Vagina (tissue), 2 donors: ENCODE results near the gene ABCD2. TPM values are rescaled to one million over a fixed set of nuclear protein-coding genes. Genes with fewer than 3 reads are reported as not detected.

Experiments
- DNase-seq, 2 donors: peaks; one replicate each; pipeline ENCODE4 v3.0.0-alpha.2; 2017; ENCODE audit errors: extremely low spot score in 2 of 2
- H3K27ac ChIP-seq: fragments of 200-600 bp; sonication (generic); one replicate; pipeline ENCODE4 v1.5.1; 2019
- H3K27me3 ChIP-seq: fragments of 200-600 bp; sonication (generic); one replicate; pipeline ENCODE4 v1.5.1; 2019
- H3K36me3 ChIP-seq, 2 donors: fragments of 200-600 bp; sonication (generic); one replicate each; pipeline ENCODE4 v1.5.1; 2017 to 2019
- H3K4me1 ChIP-seq: fragments of 200-600 bp; sonication (generic); one replicate; pipeline ENCODE4 v1.5.1; 2019
- H3K4me3 ChIP-seq, 2 donors: fragments of 200-600 bp; sonication (generic); 1 replicate in 1 of 2; 2 replicates in 1 of 2; pipeline ENCODE4 v1.5.1; 2016 to 2019
- H3K9me3 ChIP-seq: fragments of 200-600 bp; sonication (generic); one replicate; pipeline ENCODE4 v1.5.1; 2019
- POLR2A ChIP-seq, 2 donors: fragments of 450-650 bp; IDR thresholded peaks; one replicate each; pipeline ENCODE4 v1.6.1; 2017; ENCODE audit warnings: antibody characterized with exemption in 2 of 2, mild to moderate bottlenecking in 2 of 2, moderate library complexity in 2 of 2
- POLR2AphosphoS5 ChIP-seq, 2 donors: sonication (generic); formaldehyde crosslinking; IDR thresholded peaks; one replicate each; pipeline ENCODE4 v1.9.0; 2017; ENCODE audit warnings: antibody characterized with exemption in 2 of 2, mild to moderate bottlenecking in 2 of 2, low read depth in 1 of 2; ENCODE audit not compliant: insufficient read depth in 1 of 2
- intact Hi-C: fragments of 100-400 bp; cut with DNase I; formaldehyde crosslinking; loops from one replicate; pipeline ENCODE4 v1.15.1; 2023
- total RNA-seq: library from RNA; depleted of rRNA; stranded (reverse); fragments of >200 nt; gene quantifications from one replicate; pipeline ENCODE4 v1.2.3, GENCODE V29; 2016
- TF ChIP-seq, protein P1 (sequence below), 3 experiments: fragments of 450-650 bp in 2 of 3; fragments of 200-600 bp in 1 of 3; sonication (generic) in 1 of 3; IDR thresholded peaks; one replicate each; pipeline ENCODE4 v1.5.1; 2017 to 2019; ENCODE audit warnings: antibody characterized with exemption in 3 of 3, mild to moderate bottlenecking in 2 of 3, moderate library complexity in 2 of 3

The ABCD2 gene
- total RNA-seq, 1 donor from 2014 or later = 1.5 TPM

DNA sequence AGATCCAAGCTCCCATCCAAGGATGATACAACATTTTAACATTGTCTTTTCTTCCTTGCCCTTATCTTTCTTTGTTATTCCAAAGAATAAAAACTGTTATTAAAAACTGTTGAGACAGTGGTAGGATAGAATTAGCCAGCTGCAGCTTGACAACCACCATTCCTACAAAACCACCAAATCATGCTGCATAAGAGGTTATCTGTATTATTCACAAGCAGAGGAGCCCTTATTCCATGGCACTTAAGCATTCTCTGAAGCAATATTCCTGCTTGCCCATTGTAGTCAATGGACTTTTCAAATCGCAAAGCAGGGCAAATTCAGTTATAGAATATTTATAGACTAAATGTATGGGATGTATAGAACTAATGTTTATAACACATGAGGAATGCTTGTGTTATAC lies 3.4 kb downstream of the ABCD2 start:
- Histone ChIP-seq H3K27ac (peak overlapping the region; percentile 41), H3K4me1 (peaks cover 12% of the 10 kb centered on the region), H3K27me3 (no peaks in the 10 kb centered on the region), H3K9me3 (no peaks in the 10 kb centered on the region), H3K4me3 (peak overlapping the region; percentile 24 to 45), H3K36me3 (no peaks in the 10 kb centered on the region)
- TF ChIP-seq POLR2A (IDR thresholded peaks at IDR 0.05) = no peak
- TF ChIP-seq, protein P1, sequence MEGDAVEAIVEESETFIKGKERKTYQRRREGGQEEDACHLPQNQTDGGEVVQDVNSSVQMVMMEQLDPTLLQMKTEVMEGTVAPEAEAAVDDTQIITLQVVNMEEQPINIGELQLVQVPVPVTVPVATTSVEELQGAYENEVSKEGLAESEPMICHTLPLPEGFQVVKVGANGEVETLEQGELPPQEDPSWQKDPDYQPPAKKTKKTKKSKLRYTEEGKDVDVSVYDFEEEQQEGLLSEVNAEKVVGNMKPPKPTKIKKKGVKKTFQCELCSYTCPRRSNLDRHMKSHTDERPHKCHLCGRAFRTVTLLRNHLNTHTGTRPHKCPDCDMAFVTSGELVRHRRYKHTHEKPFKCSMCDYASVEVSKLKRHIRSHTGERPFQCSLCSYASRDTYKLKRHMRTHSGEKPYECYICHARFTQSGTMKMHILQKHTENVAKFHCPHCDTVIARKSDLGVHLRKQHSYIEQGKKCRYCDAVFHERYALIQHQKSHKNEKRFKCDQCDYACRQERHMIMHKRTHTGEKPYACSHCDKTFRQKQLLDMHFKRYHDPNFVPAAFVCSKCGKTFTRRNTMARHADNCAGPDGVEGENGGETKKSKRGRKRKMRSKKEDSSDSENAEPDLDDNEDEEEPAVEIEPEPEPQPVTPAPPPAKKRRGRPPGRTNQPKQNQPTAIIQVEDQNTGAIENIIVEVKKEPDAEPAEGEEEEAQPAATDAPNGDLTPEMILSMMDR (IDR thresholded peaks at IDR 0.05) = no peak
- no peak for TF ChIP-seq POLR2AphosphoS5 (IDR thresholded peaks at IDR 0.05; ENCODE audit: insufficient read depth in 1 of 2, low read depth in 1 of 2)
- no peak for DNase-seq
- intact Hi-C loops = no loop called here

DNA sequence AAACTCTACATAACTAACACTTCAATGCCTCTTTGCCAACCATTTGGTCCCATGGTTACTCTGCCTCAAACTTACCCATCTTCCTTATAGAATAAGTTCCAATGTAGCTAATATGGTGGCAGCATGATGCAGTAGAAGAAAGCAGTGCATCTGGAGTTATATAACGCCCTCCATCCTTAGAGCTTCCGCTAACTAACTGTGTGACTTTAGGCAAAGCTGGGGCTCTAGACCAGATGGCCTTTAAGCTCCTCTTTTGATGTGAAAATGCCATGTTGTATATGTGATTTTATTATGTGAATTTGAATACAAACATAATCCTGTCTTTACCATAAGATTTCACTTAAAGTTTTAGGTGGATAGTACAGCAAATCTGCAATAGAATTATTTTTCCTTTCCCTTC lies 6.1 kb downstream of the ABCD2 start:
- Histone ChIP-seq H3K36me3 (no peaks in the 10 kb centered on the region), H3K27me3 (no peaks in the 10 kb centered on the region), H3K4me3 (no peak overlapping the region), H3K9me3 (no peaks in the 10 kb centered on the region), H3K4me1 (peaks cover 5% of the 10 kb centered on the region), H3K27ac (no peak overlapping the region)
- intact Hi-C loops = no loop called here
- TF ChIP-seq, protein P1 (IDR thresholded peaks at IDR 0.05) = no peak
- TF ChIP-seq POLR2AphosphoS5 (IDR thresholded peaks at IDR 0.05; ENCODE audit: insufficient read depth in 1 of 2, low read depth in 1 of 2) (no peak), POLR2A (IDR thresholded peaks at IDR 0.05) (no peak)
- DNase-seq = no peak

DNA sequence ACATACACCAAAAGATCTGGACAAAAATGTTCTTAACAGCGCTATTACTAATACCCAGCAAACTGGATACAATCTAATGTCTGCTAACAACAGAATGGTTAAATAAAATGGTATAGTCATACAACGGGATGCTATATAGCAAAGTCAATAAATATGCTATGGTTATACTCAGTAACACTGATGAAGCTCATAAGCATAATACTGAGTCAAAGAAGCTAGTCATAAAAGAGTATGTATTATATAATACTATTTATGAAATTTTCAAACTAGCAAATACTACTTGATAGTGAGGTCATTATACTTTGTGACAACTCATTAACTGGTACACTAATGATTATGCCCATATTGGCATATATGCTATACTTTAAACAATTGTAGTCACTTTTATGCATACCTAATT lies 7.4 kb downstream of the ABCD2 start:
- intact Hi-C loops = no loop called here
- TF ChIP-seq, protein P1 (IDR thresholded peaks at IDR 0.05) = no peak
- no peak for TF ChIP-seq POLR2AphosphoS5 (IDR thresholded peaks at IDR 0.05; ENCODE audit: insufficient read depth in 1 of 2, low read depth in 1 of 2)
- TF ChIP-seq POLR2A (IDR thresholded peaks at IDR 0.05) = no peak
- Histone ChIP-seq H3K36me3 (no peaks in the 10 kb centered on the region), H3K27ac (no peak overlapping the region), H3K4me3 (no peak overlapping the region), H3K27me3 (no peaks in the 10 kb centered on the region), H3K9me3 (no peaks in the 10 kb centered on the region), H3K4me1 (peaks cover 4% of the 10 kb centered on the region)
- no peak for DNase-seq

DNA sequence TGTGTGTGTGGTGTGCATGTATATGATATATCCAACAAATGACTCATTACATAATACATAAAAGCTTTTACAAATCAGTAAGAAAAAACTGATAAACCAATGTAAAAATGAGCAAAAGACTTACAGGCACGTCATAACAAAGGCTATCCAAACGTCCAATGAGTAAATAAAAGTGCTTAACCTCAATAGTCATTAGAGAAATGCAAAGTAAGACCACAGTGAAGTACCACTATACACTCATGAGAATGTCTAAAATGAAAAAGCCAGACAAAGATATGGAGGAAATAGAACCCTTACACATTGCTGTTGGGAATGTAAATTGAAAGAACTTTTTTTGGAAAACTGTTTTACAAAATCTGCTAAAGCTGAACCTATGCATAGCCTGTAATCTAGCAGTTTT lies 7.8 kb downstream of the ABCD2 start:
- TF ChIP-seq POLR2A (IDR thresholded peaks at IDR 0.05) (no peak), POLR2AphosphoS5 (IDR thresholded peaks at IDR 0.05; ENCODE audit: insufficient read depth in 1 of 2, low read depth in 1 of 2) (no peak)
- TF ChIP-seq, protein P1 (IDR thresholded peaks at IDR 0.05) = no peak

DNA sequence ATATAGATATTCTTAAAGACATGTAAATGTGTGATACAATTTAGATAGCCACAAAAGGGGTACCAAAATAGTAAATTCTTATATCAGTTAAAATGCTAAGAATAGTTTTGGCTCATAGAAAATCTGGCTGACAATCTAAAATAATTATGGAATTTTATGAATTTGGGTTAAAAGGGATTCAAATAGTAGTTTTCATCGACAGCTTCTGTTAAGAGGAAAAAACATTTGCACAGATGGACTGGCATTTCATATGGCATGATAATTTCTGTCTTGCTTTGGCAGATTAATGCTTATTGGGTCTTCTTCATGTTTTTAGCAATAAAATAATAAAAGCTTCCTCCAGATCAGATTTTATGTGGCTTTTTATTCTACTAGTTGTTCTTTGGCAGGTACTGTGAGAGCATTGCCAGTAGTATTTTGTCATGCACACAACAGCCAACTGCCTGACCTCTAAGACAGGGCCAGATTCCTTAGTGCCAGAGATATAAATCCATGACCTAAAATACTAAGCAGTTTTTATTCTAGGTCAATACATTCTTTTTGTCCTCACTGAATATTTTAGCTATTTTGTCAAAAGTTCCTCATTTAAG lies 9.1 kb downstream of the ABCD2 start:
- TF ChIP-seq POLR2A (IDR thresholded peaks at IDR 0.05) (no peak), POLR2AphosphoS5 (IDR thresholded peaks at IDR 0.05; ENCODE audit: insufficient read depth in 1 of 2, low read depth in 1 of 2) (no peak)
- TF ChIP-seq, protein P1 (IDR thresholded peaks at IDR 0.05) = no peak
- DNase-seq = no peak
- H3K36me3 ChIP-seq = no peaks in the 10 kb centered on the region
- intact Hi-C loops = no loop called here
- no peaks in the 10 kb centered on the region for H3K27me3 ChIP-seq
- H3K4me3 ChIP-seq = no peak overlapping the region
- H3K9me3 ChIP-seq = no peaks in the 10 kb centered on the region
- peaks cover 4% of the 10 kb centered on the region for H3K4me1 ChIP-seq
- H3K27ac ChIP-seq = no peak overlapping the region

More for the DNA sequence above, 7.8 kb downstream of the ABCD2 start:
- Histone ChIP-seq H3K4me1 (peaks cover 4% of the 10 kb centered on the region), H3K36me3 (no peaks in the 10 kb centered on the region), H3K9me3 (no peaks in the 10 kb centered on the region), H3K27me3 (no peaks in the 10 kb centered on the region), H3K27ac (no peak overlapping the region), H3K4me3 (no peak overlapping the region)
- no peak for DNase-seq
- intact Hi-C loops = no loop called here
